Hepatocyte (in vitro differentiated cells): Measurements from ENCODE around the gene TCAP.
"Not testable (repeated sequence)": the region's sequence is repeated elsewhere in the genome, so short reads cannot be mapped to it uniquely, and the experiment has no call there.

Source experiments
- EZH2 ChIP-seq: fragments of 200-600 bp; sonication (generic); IDR thresholded peaks from 2 replicates; pipeline ENCODE4 v1.6.1; 2016; ENCODE audit warnings: antibody characterized with exemption, mild to moderate bottlenecking, borderline replicate concordance
- EZH2phosphoT487 ChIP-seq: fragments of 200-600 bp; sonication (generic); IDR thresholded peaks from one replicate; pipeline ENCODE4 v1.6.1; 2018; ENCODE audit warnings: antibody characterized with exemption, mild to moderate bottlenecking, low read depth, moderate library complexity; ENCODE audit not compliant: unreplicated experiment, severe bottlenecking
- TF ChIP-seq, protein P1 (sequence below): fragments of 200-600 bp; sonication (generic); IDR thresholded peaks from 2 replicates; pipeline ENCODE4 v1.5.1; 2016; ENCODE audit warnings: antibody characterized with exemption, mild to moderate bottlenecking; ENCODE audit not compliant: poor library complexity

- TF ChIP-seq, protein P1, sequence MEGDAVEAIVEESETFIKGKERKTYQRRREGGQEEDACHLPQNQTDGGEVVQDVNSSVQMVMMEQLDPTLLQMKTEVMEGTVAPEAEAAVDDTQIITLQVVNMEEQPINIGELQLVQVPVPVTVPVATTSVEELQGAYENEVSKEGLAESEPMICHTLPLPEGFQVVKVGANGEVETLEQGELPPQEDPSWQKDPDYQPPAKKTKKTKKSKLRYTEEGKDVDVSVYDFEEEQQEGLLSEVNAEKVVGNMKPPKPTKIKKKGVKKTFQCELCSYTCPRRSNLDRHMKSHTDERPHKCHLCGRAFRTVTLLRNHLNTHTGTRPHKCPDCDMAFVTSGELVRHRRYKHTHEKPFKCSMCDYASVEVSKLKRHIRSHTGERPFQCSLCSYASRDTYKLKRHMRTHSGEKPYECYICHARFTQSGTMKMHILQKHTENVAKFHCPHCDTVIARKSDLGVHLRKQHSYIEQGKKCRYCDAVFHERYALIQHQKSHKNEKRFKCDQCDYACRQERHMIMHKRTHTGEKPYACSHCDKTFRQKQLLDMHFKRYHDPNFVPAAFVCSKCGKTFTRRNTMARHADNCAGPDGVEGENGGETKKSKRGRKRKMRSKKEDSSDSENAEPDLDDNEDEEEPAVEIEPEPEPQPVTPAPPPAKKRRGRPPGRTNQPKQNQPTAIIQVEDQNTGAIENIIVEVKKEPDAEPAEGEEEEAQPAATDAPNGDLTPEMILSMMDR = not testable (repeated sequence)
- TF ChIP-seq EZH2, EZH2phosphoT487: not testable (repeated sequence)
These were observed 45.9 kb downstream of the TCAP start for GRCh38 chr17:39711071-39711470.
